Liver (tissue), 9 donors: ENCODE data around the gene RAMP3. TPM values are rescaled to one million over a fixed set of nuclear protein-coding genes. Genes with fewer than 3 reads are reported as not detected.

Source experiments
- DNase-seq: peaks from one replicate; pipeline ENCODE4 v3.0.0-alpha.2; 2017; ENCODE audit warnings: low spot score
- H3K27ac ChIP-seq, 2 donors: one replicate each; pipeline ENCODE4 v1.7.0; 2013; ENCODE audit warnings: inconsistent platforms in 2 of 2, low read length in 2 of 2, control low read depth in 1 of 2, low read depth in 1 of 2, mild to moderate bottlenecking in 1 of 2
- H3K27me3 ChIP-seq, 4 donors: one replicate each; pipeline versions ENCODE4 v1.6.1 to v1.7.0; 2013; ENCODE audit warnings: low read length in 3 of 4, inconsistent platforms in 1 of 4, mild to moderate bottlenecking in 1 of 4, moderate library complexity in 1 of 4; ENCODE audit not compliant: control insufficient read depth in 4 of 4, insufficient read depth in 4 of 4
- H3K36me3 ChIP-seq, 4 donors: one replicate each; pipeline versions ENCODE4 v1.6.1 to v1.7.0; 2013; ENCODE audit warnings: low read length in 3 of 4, mild to moderate bottlenecking in 3 of 4, low read depth in 1 of 4, moderate library complexity in 1 of 4; ENCODE audit not compliant: control insufficient read depth in 4 of 4, insufficient read depth in 3 of 4
- H3K4me1 ChIP-seq, 4 donors: one replicate each; pipeline versions ENCODE4 v1.6.1 to v1.7.0; 2013; ENCODE audit warnings: low read length in 3 of 4, mild to moderate bottlenecking in 3 of 4, moderate library complexity in 1 of 4; ENCODE audit not compliant: control insufficient read depth in 4 of 4, insufficient read depth in 4 of 4
- H3K4me3 ChIP-seq, 3 donors: one replicate each; pipeline versions ENCODE4 v1.6.1 to v1.7.0; 2013; ENCODE audit warnings: low read length in 3 of 3, control low read depth in 1 of 3, low read depth in 1 of 3, mild to moderate bottlenecking in 1 of 3
- H3K9ac ChIP-seq, 2 donors: one replicate each; pipeline ENCODE4 v1.7.0; 2013; ENCODE audit warnings: low read length in 2 of 2, mild to moderate bottlenecking in 2 of 2, moderate library complexity in 2 of 2, control low read depth in 1 of 2, low read depth in 1 of 2
- H3K9me3 ChIP-seq, 4 donors: one replicate each; pipeline versions ENCODE4 v1.6.1 to v1.7.0; 2013; ENCODE audit warnings: low read length in 3 of 4; ENCODE audit not compliant: control insufficient read depth in 4 of 4
- ATF3 ChIP-seq: IDR thresholded peaks from 2 replicates; pipeline ENCODE4 v1.6.1; 2016; ENCODE audit warnings: antibody characterized with exemption
- EGR1 ChIP-seq, 2 donors: IDR thresholded peaks; 2 replicates each; pipeline ENCODE4 v1.6.1; 2016 to 2018; ENCODE audit warnings: antibody characterized with exemption in 2 of 2, low read depth in 2 of 2
- FOXA1 ChIP-seq: IDR thresholded peaks from 2 replicates; pipeline ENCODE4 v1.6.1; 2016; ENCODE audit warnings: antibody characterized with exemption
- FOXA2 ChIP-seq: IDR thresholded peaks from 2 replicates; pipeline ENCODE4 v1.6.1; 2016; ENCODE audit warnings: antibody characterized with exemption
- GABPA ChIP-seq, 2 donors: IDR thresholded peaks in 1 of 2; conservative IDR thresholded peaks in 1 of 2; 2 replicates each; pipeline ENCODE4 v1.6.1; 2016; ENCODE audit warnings: antibody characterized with exemption in 2 of 2, mild to moderate bottlenecking in 1 of 2, moderate library complexity in 1 of 2
- HNF4A ChIP-seq, 2 donors: conservative IDR thresholded peaks; 2 replicates each; pipeline ENCODE4 v1.6.1; 2016; ENCODE audit warnings: antibody characterized with exemption in 2 of 2, mild to moderate bottlenecking in 2 of 2
- HNF4G ChIP-seq: IDR thresholded peaks from 2 replicates; pipeline ENCODE4 v1.6.1; 2016; ENCODE audit warnings: antibody characterized with exemption
- JUND ChIP-seq, 2 donors: IDR thresholded peaks; 2 replicates each; pipeline ENCODE4 v1.6.1; 2016; ENCODE audit warnings: antibody characterized with exemption in 2 of 2
- MAX ChIP-seq: IDR thresholded peaks from 2 replicates; pipeline ENCODE4 v1.6.1; 2016; ENCODE audit warnings: antibody characterized with exemption
- NR2F2 ChIP-seq: IDR thresholded peaks from 2 replicates; pipeline ENCODE4 v1.6.1; 2016; ENCODE audit warnings: antibody characterized with exemption
- RAD21 ChIP-seq, 2 donors: IDR thresholded peaks; 2 replicates each; pipeline ENCODE4 v1.6.1; 2016; ENCODE audit warnings: antibody characterized with exemption in 2 of 2, mild to moderate bottlenecking in 2 of 2
- RXRA ChIP-seq, 2 donors: IDR thresholded peaks; 2 replicates each; pipeline ENCODE4 v1.6.1; 2017 to 2018; ENCODE audit warnings: antibody characterized with exemption in 2 of 2, mild to moderate bottlenecking in 1 of 2
- SP1 ChIP-seq: IDR thresholded peaks from 2 replicates; pipeline ENCODE4 v1.6.1; 2018; ENCODE audit warnings: antibody characterized with exemption, mild to moderate bottlenecking
- TAF1 ChIP-seq: conservative IDR thresholded peaks from 2 replicates; pipeline ENCODE4 v1.6.1; 2016; ENCODE audit warnings: antibody characterized with exemption, mild to moderate bottlenecking
- YY1 ChIP-seq: IDR thresholded peaks from 2 replicates; pipeline ENCODE4 v1.6.1; 2016; ENCODE audit warnings: antibody characterized with exemption, mild to moderate bottlenecking
- WGBS: extraction: QIAGEN DNeasy Blood & Tissue Kit; methylation state at CpG from one replicate; pipeline ENCODE4 v1.1.7; 2013; 5-methylcytosine and 5-hydroxymethylcytosine counted together
- polyA plus RNA-seq, 2 donors: library from polyadenylated mRNA; stranded (reverse) in 1 of 2; unstranded in 1 of 2; fragments of 200-250 nt in 1 of 2; fragments of >200 nt in 1 of 2; fragmentation: Nextera tagmentation in 1 of 2; extraction: Ambion mirVana in 1 of 2; gene quantifications; one replicate each; pipeline versions ENCODE4 v1.2.1 to v1.2.3, GENCODE V29; 2013 to 2015
- total RNA-seq, 2 donors: library from RNA; depleted of rRNA; stranded (reverse); fragments of >200 nt; gene quantifications; one replicate each; pipeline ENCODE4 v1.2.3, GENCODE V29; 2014
- TF ChIP-seq, protein P1 (sequence below): fragments of 150-350 bp; IDR thresholded peaks from 2 replicates; pipeline ENCODE4 v1.5.1; 2017; ENCODE audit warnings: improper control_type of control experiment, low read depth, low read length; ENCODE audit not compliant: missing input control
- TF ChIP-seq, protein P2 (sequence below): IDR thresholded peaks from 2 replicates; pipeline ENCODE4 v1.6.1; 2016; ENCODE audit warnings: antibody characterized with exemption
- TF ChIP-seq, protein P3 (sequence below): IDR thresholded peaks from 2 replicates; pipeline ENCODE4 v1.6.1; 2016; ENCODE audit warnings: antibody characterized with exemption, mild to moderate bottlenecking
- donor health status: healthy.
- donor health status: healthy.
- donor health status: healthy.
- donor health status: healthy.
- donor health status: healthy.

Gene RAMP3
- total and polyA plus RNA-seq, 4 donors, result 2.3 to 30.0 (median 22.2) TPM

DNA sequence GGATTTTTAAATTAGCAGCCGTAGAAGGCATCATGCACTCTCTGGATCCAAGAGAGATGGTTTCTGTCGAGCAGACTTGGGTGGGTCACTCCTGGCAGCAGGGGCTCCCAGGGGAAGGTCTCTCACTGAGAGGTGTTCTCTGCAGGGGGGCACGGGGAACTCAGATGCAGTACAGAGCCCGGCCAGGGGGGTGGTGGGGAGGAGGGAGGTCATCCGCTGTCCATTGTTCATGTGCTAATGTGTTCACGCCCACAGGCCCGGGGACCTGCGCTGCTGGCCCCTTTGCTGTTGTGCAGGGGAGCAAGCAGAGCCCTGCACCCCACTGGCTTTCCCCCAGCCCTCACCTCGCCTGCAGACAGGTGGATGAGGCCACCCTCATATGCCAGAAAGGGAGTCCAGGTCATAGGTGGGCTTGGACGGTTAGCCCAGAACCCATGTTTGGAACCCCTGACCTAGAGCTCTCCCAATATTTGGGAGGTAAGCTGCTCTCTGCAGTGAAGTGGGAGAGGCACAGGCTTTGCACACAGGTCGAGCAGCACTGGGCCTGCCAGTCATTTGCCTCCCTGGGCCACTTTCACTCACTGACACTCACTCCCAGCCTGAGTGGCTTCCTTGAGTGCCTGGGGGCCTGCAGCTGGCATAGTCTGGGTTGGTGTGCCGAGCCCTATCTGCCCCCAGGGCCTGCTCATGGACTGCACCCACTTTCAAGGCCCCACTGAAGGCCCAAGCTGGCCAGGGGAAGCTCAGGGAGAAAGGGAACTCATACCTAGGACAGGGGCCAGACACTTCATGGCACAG is 33.5 kb upstream of the RAMP3 start:
- TF ChIP-seq, protein P1, sequence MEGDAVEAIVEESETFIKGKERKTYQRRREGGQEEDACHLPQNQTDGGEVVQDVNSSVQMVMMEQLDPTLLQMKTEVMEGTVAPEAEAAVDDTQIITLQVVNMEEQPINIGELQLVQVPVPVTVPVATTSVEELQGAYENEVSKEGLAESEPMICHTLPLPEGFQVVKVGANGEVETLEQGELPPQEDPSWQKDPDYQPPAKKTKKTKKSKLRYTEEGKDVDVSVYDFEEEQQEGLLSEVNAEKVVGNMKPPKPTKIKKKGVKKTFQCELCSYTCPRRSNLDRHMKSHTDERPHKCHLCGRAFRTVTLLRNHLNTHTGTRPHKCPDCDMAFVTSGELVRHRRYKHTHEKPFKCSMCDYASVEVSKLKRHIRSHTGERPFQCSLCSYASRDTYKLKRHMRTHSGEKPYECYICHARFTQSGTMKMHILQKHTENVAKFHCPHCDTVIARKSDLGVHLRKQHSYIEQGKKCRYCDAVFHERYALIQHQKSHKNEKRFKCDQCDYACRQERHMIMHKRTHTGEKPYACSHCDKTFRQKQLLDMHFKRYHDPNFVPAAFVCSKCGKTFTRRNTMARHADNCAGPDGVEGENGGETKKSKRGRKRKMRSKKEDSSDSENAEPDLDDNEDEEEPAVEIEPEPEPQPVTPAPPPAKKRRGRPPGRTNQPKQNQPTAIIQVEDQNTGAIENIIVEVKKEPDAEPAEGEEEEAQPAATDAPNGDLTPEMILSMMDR, result no peak
- TF ChIP-seq SP1, result no peak
- no peak for TF ChIP-seq FOXA2
- no peak for TF ChIP-seq HNF4G
- no peak for TF ChIP-seq JUND (IDR thresholded peaks at IDR 0.05)
- TF ChIP-seq EGR1 (IDR thresholded peaks at IDR 0.05; ENCODE audit: low read depth in 2 of 2), result no peak
- no peak for TF ChIP-seq NR2F2
- no peak for TF ChIP-seq YY1
- no peak for TF ChIP-seq RXRA (IDR thresholded peaks at IDR 0.05)
- no peak for TF ChIP-seq GABPA (IDR thresholded peaks at IDR 0.05 in 1 of 2, conservative IDR thresholded peaks at IDR 0.05 in 1 of 2)
- TF ChIP-seq, protein P2, sequence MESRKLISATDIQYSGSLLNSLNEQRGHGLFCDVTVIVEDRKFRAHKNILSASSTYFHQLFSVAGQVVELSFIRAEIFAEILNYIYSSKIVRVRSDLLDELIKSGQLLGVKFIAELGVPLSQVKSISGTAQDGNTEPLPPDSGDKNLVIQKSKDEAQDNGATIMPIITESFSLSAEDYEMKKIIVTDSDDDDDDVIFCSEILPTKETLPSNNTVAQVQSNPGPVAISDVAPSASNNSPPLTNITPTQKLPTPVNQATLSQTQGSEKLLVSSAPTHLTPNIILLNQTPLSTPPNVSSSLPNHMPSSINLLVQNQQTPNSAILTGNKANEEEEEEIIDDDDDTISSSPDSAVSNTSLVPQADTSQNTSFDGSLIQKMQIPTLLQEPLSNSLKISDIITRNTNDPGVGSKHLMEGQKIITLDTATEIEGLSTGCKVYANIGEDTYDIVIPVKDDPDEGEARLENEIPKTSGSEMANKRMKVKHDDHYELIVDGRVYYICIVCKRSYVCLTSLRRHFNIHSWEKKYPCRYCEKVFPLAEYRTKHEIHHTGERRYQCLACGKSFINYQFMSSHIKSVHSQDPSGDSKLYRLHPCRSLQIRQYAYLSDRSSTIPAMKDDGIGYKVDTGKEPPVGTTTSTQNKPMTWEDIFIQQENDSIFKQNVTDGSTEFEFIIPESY, result no peak
- no peak overlapping the region for H3K4me3 ChIP-seq
- H3K9ac ChIP-seq, result no peak overlapping the region
- no peaks in the 10 kb centered on the region for H3K36me3 ChIP-seq
- WGBS, result 87% methylated on average over 12 of the region's 12 CpGs
- H3K27ac ChIP-seq, result no peak overlapping the region
- H3K9me3 ChIP-seq, result no peaks in the 10 kb centered on the region
- no peak for DNase-seq
- H3K4me1 ChIP-seq, result no peaks in the 10 kb centered on the region
- H3K27me3 ChIP-seq, result no peaks in the 10 kb centered on the region

DNA sequence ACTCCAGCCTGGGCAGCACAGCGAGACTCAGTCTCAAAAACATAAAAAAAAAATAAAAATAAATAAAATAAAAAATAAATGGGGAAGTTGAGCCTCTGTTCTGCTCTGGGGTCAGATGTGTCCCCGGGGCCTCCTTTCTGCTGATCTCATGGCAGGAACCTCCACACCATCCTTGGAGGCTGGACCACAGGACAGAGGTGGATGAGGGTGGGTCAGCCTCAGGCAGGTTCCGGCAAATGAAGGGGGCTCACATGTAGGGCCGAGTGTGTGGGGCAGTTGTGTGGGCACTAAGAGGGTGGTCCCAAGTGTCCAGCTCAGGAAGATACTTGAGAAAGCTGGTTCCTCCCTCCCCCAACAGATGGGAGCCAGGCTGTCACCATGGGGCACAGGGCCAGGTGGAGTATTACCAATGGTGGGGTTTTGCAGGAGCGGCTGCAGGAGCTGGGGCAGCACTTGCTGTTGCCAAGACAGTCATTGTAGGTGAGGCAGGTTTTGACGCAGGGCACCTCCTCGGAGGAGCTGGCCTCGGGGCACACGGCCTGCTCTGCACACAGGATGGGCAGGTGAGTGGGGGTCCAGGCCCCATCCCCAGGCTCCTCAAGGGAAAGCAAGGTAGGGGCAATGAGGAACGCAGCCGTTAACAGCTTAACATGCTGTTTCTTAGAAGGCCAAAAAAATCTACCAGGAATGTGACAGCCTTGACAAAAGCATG is 32.2 kb upstream of the RAMP3 start:
- no peaks in the 10 kb centered on the region for H3K4me1 ChIP-seq
- no peaks in the 10 kb centered on the region for H3K9me3 ChIP-seq
- no peak for DNase-seq
- no peak overlapping the region for H3K4me3 ChIP-seq
- H3K9ac ChIP-seq, result no peak overlapping the region
- no peaks in the 10 kb centered on the region for H3K36me3 ChIP-seq
- 94% methylated on average over 11 of the region's 11 CpGs for WGBS
- H3K27ac ChIP-seq, result no peak overlapping the region
- TF ChIP-seq TAF1, result no peak
- TF ChIP-seq, protein P3, sequence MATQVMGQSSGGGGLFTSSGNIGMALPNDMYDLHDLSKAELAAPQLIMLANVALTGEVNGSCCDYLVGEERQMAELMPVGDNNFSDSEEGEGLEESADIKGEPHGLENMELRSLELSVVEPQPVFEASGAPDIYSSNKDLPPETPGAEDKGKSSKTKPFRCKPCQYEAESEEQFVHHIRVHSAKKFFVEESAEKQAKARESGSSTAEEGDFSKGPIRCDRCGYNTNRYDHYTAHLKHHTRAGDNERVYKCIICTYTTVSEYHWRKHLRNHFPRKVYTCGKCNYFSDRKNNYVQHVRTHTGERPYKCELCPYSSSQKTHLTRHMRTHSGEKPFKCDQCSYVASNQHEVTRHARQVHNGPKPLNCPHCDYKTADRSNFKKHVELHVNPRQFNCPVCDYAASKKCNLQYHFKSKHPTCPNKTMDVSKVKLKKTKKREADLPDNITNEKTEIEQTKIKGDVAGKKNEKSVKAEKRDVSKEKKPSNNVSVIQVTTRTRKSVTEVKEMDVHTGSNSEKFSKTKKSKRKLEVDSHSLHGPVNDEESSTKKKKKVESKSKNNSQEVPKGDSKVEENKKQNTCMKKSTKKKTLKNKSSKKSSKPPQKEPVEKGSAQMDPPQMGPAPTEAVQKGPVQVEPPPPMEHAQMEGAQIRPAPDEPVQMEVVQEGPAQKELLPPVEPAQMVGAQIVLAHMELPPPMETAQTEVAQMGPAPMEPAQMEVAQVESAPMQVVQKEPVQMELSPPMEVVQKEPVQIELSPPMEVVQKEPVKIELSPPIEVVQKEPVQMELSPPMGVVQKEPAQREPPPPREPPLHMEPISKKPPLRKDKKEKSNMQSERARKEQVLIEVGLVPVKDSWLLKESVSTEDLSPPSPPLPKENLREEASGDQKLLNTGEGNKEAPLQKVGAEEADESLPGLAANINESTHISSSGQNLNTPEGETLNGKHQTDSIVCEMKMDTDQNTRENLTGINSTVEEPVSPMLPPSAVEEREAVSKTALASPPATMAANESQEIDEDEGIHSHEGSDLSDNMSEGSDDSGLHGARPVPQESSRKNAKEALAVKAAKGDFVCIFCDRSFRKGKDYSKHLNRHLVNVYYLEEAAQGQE, result no peak
- TF ChIP-seq MAX, result no peak
- no peak for TF ChIP-seq RAD21 (IDR thresholded peaks at IDR 0.05)
- no peak for TF ChIP-seq ATF3
- no peak for TF ChIP-seq FOXA1
- TF ChIP-seq SP1, result no peak
- TF ChIP-seq JUND (IDR thresholded peaks at IDR 0.05), result no peak
- TF ChIP-seq, protein P1, result no peak
- TF ChIP-seq, protein P2, result no peak
- TF ChIP-seq HNF4A (conservative IDR thresholded peaks at IDR 0.05), result no peak
- H3K27me3 ChIP-seq, result no peaks in the 10 kb centered on the region
